ENCODE results near the gene PSMB2. TPM values are rescaled to one million over a fixed set of nuclear protein-coding genes. Genes with fewer than 3 reads are reported as not detected.

The PSMB2 gene
- total RNA-seq, 4 donors from 2014 or later, result 34.8 to 53.9 (median 52.5) TPM

DNA sequence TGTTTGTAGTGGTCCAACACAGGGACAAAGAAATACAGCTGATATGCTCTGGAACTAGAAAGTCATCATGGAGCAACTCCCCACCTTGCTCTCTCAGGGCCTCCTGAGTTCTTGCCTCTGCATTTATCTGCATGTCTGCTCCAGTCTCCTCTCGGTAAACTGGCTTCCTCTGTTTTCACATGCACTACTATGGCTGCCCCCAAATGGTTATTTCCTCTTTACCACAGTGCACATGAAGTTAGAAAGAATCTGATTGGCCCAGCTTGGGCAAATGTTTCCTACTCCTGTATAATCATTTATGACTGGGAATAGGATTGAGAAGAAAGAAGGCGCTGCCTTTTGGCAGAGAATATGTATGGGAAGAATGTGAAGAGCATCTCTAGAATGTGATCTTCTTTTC lies 16.5 kb upstream of the PSMB2 start:
- H3K9me3 ChIP-seq, result no peaks in the 10 kb centered on the region
- no peak overlapping the region for H3K4me3 ChIP-seq
- TF ChIP-seq, protein P1, sequence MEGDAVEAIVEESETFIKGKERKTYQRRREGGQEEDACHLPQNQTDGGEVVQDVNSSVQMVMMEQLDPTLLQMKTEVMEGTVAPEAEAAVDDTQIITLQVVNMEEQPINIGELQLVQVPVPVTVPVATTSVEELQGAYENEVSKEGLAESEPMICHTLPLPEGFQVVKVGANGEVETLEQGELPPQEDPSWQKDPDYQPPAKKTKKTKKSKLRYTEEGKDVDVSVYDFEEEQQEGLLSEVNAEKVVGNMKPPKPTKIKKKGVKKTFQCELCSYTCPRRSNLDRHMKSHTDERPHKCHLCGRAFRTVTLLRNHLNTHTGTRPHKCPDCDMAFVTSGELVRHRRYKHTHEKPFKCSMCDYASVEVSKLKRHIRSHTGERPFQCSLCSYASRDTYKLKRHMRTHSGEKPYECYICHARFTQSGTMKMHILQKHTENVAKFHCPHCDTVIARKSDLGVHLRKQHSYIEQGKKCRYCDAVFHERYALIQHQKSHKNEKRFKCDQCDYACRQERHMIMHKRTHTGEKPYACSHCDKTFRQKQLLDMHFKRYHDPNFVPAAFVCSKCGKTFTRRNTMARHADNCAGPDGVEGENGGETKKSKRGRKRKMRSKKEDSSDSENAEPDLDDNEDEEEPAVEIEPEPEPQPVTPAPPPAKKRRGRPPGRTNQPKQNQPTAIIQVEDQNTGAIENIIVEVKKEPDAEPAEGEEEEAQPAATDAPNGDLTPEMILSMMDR (IDR thresholded peaks at IDR 0.05), result no peak
- TF ChIP-seq POLR2A (IDR thresholded peaks at IDR 0.05), result no peak
- TF ChIP-seq POLR2AphosphoS5 (IDR thresholded peaks at IDR 0.05), result no peak
- no peak for TF ChIP-seq EP300 (IDR thresholded peaks at IDR 0.05)
- WGBS, result 55% methylated on average over 2 of the region's 2 CpGs
- no peaks in the 10 kb centered on the region for H3K4me1 ChIP-seq
- no peaks in the 10 kb centered on the region for H3K27me3 ChIP-seq
- H3K36me3 ChIP-seq, result no peaks in the 10 kb centered on the region
- DNase-seq (ENCODE audit: low spot score in 2 of 2), result no peak
- no peak overlapping the region for H3K27ac ChIP-seq

DNA sequence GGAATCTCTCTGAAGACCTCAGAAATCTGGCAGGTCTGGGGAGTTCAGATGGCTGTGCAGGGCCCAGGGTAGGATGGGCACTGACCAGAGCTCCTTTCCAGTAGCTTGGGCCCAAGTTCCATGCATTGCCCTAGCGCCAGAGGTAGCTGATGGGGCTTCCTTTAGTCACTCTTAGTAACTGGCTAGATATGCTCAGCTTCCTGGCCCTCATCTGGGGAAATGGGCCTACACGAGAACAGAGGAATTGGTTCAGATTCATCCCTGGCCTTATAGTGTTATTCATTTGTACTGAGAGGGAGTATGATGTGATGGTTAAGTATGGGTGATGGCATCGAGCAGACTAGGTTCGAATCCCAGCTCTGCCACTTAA lies 15.5 kb upstream of the PSMB2 start:
- Histone ChIP-seq H3K4me1 (no peaks in the 10 kb centered on the region), H3K27ac (no peak overlapping the region), H3K9me3 (no peaks in the 10 kb centered on the region), H3K4me3 (no peak overlapping the region), H3K27me3 (no peaks in the 10 kb centered on the region), H3K36me3 (no peaks in the 10 kb centered on the region)
- TF ChIP-seq EP300 (IDR thresholded peaks at IDR 0.05) (no peak), POLR2A (IDR thresholded peaks at IDR 0.05) (no peak)
- TF ChIP-seq, protein P1 (IDR thresholded peaks at IDR 0.05), result no peak
- 92% methylated on average over 3 of the region's 4 CpGs for WGBS
- DNase-seq (ENCODE audit: low spot score in 2 of 2), result no peak

DNA sequence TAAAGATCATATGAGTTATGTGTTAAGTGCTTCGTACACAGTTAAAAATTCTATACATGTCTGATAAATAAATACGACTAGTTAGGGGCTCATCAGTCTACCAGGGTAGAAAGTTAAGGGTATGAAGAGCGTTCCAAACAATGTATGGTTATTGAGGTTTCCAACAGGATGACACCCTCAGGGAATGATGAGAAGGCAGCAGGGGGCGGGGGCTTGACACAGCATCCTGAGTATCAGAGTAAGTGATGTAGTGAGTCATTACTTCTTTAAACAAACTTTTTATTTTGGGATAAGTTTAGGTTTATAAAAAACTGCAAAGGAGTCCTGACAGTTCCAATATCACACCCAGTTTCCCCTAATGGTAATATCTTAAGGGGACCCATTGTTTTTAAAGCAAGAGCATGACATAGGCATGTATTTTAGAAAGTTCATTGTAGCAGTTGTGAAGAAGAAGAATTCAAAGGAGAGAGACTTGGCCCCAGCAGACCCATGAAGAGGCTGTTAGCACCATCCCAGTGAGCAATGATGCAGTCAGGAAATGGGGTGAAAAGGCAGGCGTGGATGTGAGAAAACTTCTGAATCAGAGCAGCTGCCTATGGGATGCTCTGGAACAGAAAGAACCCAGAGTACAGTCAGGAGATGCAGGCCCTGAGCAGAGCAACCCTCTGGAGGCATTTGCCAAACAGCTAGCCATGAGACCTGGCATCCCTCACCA lies 15.0 kb upstream of the PSMB2 start:
- H3K9me3 ChIP-seq, result no peaks in the 10 kb centered on the region
- H3K27me3 ChIP-seq, result no peaks in the 10 kb centered on the region
- 71% methylated on average over 5 of the region's 5 CpGs for WGBS
- no peaks in the 10 kb centered on the region for H3K36me3 ChIP-seq
- DNase-seq (ENCODE audit: low spot score in 2 of 2), result no peak
- no peak overlapping the region for H3K27ac ChIP-seq
- no peaks in the 10 kb centered on the region for H3K4me1 ChIP-seq
- TF ChIP-seq POLR2A (IDR thresholded peaks at IDR 0.05) (no peak), EP300 (IDR thresholded peaks at IDR 0.05) (no peak), POLR2AphosphoS5 (IDR thresholded peaks at IDR 0.05) (no peak)
- TF ChIP-seq, protein P1 (IDR thresholded peaks at IDR 0.05), result no peak
- H3K4me3 ChIP-seq, result no peak overlapping the region

DNA sequence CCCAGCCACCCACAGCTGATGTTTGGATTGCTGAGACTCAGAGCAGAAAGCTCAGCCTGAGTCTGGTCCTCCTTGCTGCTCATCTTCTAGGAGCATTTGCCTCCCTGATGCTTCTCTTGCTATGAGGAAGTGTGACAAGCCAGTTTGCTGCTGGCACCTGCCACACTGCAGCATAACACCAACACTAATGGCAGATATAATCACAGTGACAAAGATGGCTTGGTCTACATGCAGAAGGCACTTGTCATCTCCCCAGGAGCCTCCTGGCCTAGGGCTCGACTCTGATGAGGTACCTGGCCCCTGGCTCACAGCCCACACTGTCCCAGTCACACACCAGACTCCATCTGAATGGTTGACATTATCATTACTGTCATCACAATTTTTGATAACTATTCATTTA lies 13.9 kb upstream of the PSMB2 start:
- no peak overlapping the region for H3K4me3 ChIP-seq
- no peaks in the 10 kb centered on the region for H3K27me3 ChIP-seq
- no peak overlapping the region for H3K27ac ChIP-seq
- TF ChIP-seq POLR2AphosphoS5 (IDR thresholded peaks at IDR 0.05) (no peak), EP300 (IDR thresholded peaks at IDR 0.05) (no peak), POLR2A (IDR thresholded peaks at IDR 0.05) (no peak)
- TF ChIP-seq, protein P1 (IDR thresholded peaks at IDR 0.05), result no peak
- no peaks in the 10 kb centered on the region for H3K9me3 ChIP-seq
- H3K4me1 ChIP-seq, result no peaks in the 10 kb centered on the region
- 62% methylated on average over 1 of the region's 1 CpG for WGBS
- no peaks in the 10 kb centered on the region for H3K36me3 ChIP-seq
- no peak for DNase-seq (ENCODE audit: low spot score in 2 of 2)

DNA sequence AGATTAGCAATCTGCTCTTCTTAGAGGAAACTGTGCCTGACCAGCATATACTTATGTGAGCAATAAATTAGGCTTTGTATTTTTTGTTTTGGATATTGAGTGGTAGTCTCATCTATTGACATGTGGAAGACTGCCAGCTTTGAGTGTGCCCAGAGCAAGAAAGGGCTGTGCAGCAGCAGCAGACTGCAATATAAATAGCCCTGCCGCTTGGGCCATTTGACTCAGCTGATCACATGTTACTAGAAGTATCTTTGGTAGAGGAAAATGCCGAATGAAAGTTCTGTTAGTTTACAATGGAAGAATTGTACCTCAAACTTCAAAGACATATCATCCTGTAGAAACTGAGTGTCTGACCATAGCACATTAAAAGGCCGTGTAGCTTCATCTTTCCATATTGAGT lies 9.1 kb upstream of the PSMB2 start:
- DNase-seq (ENCODE audit: low spot score in 2 of 2), result no peak
- WGBS, result 82% methylated on average over 3 of the region's 3 CpGs

More for the DNA sequence above, 9.1 kb upstream of the PSMB2 start:
- H3K27me3 ChIP-seq, result peaks cover 4% of the 10 kb centered on the region
- H3K4me3 ChIP-seq, result no peak overlapping the region
- no peaks in the 10 kb centered on the region for H3K9me3 ChIP-seq
- TF ChIP-seq, protein P1 (IDR thresholded peaks at IDR 0.05), result no peak
- no peak for TF ChIP-seq POLR2AphosphoS5 (IDR thresholded peaks at IDR 0.05)
- TF ChIP-seq EP300 (IDR thresholded peaks at IDR 0.05), result no peak
- TF ChIP-seq POLR2A (IDR thresholded peaks at IDR 0.05), result no peak
- no peaks in the 10 kb centered on the region for H3K36me3 ChIP-seq
- H3K27ac ChIP-seq, result no peak overlapping the region
- H3K4me1 ChIP-seq, result no peaks in the 10 kb centered on the region
